HK-2 (cell line): ENCODE results near the gene EPHA8.

ENCODE experiments used
- DNase-seq: peaks from one replicate; pipeline ENCODE4 v3.0.0-alpha.2; 2018; ENCODE audit not compliant: unreplicated experiment

Gene EPHA8

DNA sequence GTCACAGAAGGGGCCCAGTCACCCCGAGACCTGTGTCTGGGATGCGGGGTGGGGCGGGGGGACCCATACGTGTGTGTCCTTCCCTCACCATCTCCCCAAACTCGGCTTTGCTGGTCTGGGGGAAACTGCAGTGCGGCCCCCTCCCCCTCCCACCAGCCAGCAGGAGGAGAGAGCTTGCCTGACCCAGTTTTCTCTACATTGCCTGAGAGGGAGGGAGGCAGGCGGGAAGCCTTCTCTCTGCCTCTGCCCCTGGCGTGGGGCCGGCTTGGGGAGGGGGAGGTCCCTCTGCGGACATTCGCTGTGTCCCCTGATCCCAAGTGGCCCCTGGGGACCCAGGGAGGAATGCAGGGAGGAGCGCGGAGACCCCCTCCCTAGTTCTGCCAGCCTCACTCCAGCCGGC lies 3.9 kb downstream of the EPHA8 start:
- no peak for DNase-seq

GRCh38 chr1:22567994-22568393 lies 4.7 kb downstream of the EPHA8 start:
- DNase-seq: no peak

DNA sequence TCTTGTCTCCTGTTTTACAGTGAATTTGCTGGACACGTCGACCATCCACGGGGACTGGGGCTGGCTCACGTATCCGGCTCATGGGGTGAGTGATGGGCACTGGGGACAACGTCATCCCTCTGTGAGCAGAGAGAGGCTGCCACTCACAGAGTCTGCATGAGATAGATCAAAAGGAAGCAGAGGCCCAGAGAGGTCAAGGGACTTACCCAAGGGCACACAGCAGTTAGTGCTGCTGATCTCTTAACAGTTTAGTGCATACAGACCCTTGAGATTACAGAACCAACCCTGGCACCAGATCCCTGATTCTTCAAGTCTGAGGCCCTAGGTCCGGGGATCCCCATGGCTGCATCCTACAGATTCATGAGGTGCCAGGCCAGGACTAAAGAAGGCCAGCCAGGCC lies 6.0 kb downstream of the EPHA8 start:
- DNase-seq: no peak

GRCh38 chr1:22570140-22570909 lies 7.0 kb downstream of the EPHA8 start:
- no peak for DNase-seq

DNA sequence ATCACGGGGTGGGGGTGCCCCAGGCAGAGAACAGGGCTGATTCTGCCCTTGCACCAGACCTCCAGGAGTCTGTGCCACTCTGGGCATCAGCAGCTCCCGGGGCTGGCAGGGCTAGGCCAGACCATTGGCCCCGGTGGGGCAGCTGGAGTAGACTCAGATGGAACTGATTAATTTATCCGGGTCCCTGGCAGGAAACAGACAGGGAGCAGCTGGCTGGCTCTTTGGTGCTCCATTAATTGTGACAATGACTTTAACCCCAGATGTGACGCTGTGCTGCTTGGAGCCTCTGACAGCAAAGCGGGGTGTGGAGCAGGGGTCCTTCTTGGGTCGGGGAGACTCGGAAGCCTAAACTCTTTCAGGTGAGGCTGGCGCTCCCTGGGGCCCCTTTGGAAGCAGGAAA lies 9.5 kb downstream of the EPHA8 start:
- DNase-seq: no peak

DNA sequence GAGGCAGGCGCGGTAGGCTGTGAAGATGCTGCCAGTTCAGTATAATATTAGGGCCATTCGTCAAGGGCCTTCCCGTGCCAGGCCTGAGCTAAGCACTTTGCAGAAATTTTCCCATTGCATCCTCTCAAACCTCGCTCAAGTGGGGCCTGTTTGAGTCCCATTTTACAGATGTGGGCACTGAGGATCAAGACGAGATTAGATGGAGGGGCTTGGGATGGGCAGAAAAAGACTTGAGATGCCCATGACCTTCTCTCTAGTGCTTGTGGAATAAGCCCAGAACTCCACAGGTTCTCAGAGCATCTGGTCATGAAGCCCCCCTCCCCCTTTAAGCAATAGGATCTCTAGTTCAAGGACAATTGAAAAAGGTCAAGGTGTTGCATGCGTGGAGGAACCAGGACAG lies 9.9 kb downstream of the EPHA8 start:
- DNase-seq: no peak

GRCh38 chr1:22575532-22576149 lies 12.4 kb downstream of the EPHA8 start:
- no peak for DNase-seq

DNA sequence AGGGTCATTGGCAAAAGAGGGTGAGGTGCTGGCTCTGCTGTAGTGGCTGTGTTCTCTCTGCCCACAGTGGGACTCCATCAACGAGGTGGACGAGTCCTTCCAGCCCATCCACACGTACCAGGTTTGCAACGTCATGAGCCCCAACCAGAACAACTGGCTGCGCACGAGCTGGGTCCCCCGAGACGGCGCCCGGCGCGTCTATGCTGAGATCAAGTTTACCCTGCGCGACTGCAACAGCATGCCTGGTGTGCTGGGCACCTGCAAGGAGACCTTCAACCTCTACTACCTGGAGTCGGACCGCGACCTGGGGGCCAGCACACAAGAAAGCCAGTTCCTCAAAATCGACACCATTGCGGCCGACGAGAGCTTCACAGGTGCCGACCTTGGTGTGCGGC lies 12.9 kb downstream of the EPHA8 start:
- no peak for DNase-seq

DNA sequence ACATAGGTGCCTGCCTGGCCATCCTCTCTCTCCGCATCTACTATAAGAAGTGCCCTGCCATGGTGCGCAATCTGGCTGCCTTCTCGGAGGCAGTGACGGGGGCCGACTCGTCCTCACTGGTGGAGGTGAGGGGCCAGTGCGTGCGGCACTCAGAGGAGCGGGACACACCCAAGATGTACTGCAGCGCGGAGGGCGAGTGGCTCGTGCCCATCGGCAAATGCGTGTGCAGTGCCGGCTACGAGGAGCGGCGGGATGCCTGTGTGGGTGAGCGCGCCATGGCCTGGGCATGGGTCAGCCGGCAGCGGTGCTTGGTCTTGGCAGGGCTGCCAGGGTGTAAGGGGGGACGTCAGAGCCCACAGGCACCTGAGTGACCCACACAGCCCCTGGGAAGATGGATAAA lies 13.3 kb downstream of the EPHA8 start:
- DNase-seq: no peak

- no peak for DNase-seq
These were observed 15.6 kb downstream of the EPHA8 start for GRCh38 chr1:22578732-22579361.

DNA sequence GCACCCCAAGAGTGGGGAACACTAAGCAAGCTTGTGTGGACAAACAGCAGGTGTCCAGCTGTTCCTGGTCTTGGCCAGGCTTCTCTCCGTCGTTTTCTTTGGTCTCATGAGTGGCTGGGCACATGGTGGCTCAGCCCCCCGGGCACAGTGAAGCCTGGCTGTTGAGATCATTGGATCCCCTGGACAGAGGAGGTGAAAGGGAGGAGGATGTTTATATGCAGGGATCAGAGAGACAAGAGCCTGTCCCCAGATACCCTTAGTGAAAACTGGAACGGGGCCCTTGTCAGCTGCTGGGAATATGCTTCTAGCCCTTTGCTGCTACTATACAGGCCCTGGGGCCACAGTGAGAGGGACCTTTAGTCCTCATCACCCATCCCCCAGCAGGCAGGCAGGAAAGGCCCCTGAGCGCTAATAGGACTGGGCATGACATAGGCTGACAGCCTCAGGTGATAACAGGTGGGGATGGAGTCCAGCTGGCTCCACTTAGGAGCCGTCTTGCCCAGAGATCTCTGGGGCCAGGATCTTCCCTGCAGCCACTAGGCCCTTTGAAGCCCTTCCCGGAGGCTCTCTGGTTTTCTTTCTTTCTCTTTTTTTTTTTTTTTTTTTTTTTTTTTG lies 16.4 kb downstream of the EPHA8 start:
- no peak for DNase-seq

GRCh38 chr1:22582661-22583635 lies 19.7 kb downstream of the EPHA8 start:
- DNase-seq: no peak

- DNase-seq: no peak
These were observed 20.8 kb downstream of the EPHA8 start for GRCh38 chr1:22584001-22584562.

GRCh38 chr1:22584970-22585369 lies 21.7 kb downstream of the EPHA8 start:
- DNase-seq: no peak

DNA sequence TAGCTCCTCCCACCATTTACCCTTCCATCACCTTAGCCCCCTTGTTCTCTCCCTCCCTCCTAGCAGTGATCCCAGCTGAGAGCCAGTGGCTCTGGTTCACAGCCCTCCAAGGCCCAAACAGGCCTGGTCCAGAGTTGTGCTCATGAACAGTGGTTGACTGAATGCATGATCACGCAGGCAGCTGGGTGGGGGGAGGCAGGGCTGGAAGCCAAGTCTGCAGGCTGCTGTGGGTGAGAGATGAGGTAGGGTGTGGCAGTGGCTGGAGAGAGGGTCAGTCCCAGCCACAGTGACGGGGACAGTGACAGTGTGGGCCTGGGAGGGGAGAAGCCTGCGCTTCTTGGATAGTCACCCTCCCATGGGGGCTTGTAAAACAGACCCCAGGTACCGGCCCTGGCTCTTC lies 22.2 kb downstream of the EPHA8 start:
- DNase-seq: no peak

GRCh38 chr1:22586356-22587130 lies 23.3 kb downstream of the EPHA8 start:
- no peak for DNase-seq

DNA sequence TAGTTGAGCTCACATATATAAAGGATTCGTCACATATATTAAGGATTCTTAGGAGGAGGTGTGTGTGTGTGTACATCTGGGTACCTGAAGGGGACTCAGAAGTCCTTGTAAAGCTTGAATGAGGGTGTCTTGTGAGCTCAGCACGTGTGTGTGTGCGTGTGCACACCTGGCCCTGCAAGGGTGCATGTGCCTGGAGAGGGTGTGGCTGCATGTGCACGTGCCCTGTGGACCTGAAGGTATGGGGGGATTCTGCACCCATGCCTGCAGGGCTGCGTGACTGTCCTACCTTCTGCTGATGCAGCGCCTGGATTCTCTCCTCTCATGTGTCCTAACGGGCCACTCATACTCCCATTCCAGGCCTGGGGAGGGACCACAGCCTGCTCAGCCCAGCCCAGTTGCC lies 24.0 kb downstream of the EPHA8 start:
- no peak for DNase-seq

DNA sequence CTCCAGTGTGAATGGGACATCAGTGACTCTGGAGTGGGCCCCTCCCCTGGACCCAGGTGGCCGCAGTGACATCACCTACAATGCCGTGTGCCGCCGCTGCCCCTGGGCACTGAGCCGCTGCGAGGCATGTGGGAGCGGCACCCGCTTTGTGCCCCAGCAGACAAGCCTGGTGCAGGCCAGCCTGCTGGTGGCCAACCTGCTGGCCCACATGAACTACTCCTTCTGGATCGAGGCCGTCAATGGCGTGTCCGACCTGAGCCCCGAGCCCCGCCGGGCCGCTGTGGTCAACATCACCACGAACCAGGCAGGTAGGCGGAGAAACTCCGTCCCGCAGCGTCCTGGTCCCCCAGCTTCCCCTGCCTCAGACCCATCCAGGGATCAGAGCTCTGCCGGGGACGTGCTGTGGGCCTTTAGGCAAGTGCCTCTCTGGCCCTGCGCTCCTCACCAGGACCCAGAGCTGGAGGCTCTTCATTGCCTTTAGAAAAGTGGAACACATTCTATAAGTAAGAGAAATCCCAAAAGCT lies 25.7 kb downstream of the EPHA8 start:
- DNase-seq: no peak

DNA sequence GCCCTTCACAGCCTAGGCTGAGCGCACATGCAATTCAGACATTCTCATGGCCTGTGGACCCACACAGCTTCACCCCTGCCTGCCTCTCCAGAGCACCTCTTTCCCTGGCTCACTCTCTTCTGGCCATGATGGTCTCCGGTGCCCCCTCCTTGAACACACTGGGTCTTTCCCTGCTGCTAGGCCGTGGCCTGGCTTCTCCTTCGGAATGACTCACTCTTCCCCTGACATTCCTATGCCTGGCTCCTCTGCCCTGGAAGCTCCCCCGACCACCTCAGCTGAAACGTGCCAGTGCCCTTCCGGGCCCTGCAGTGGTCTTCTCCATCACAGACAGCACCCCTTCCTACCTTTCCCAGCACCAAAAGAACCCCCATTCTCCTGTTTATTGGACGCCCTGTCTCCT lies 28.3 kb downstream of the EPHA8 start:
- no peak for DNase-seq

GRCh38 chr1:22592051-22592450 lies 28.8 kb downstream of the EPHA8 start:
- no peak for DNase-seq
